HEK293T (cell line): ENCODE results near the gene POGK.

Experiments
- ARNT ChIP-seq: fragments of 450-650 bp; IDR thresholded peaks from 2 replicates; pipeline ENCODE4 v1.6.1; 2017; ENCODE audit warnings: mild to moderate bottlenecking
- BHLHE40 ChIP-seq: fragments of 450-650 bp; IDR thresholded peaks from 2 replicates; pipeline ENCODE4 v1.6.1; 2016; ENCODE audit warnings: mild to moderate bottlenecking, moderate library complexity, borderline replicate concordance
- ELF4 ChIP-seq: fragments of 450-650 bp; IDR thresholded peaks from 2 replicates; pipeline ENCODE4 v1.6.1; 2017; ENCODE audit warnings: antibody characterized with exemption
- FOXA1 ChIP-seq: fragments of 450-650 bp; IDR thresholded peaks from 2 replicates; pipeline ENCODE4 v1.6.1; 2016; ENCODE audit warnings: mild to moderate bottlenecking
- FOXK2 ChIP-seq: fragments of 450-650 bp; IDR thresholded peaks from 2 replicates; pipeline ENCODE4 v1.6.1; 2016; ENCODE audit warnings: mild to moderate bottlenecking
- FOXM1 ChIP-seq: fragments of 450-650 bp; IDR thresholded peaks from 2 replicates; pipeline ENCODE4 v1.6.1; 2017; ENCODE audit warnings: mild to moderate bottlenecking, borderline replicate concordance
- HDGF ChIP-seq: fragments of 450-650 bp; IDR thresholded peaks from 2 replicates; pipeline ENCODE4 v1.6.1; 2017; ENCODE audit warnings: antibody characterized with exemption, borderline replicate concordance
- L3MBTL2 ChIP-seq: fragments of 450-650 bp; conservative IDR thresholded peaks from 2 replicates; pipeline ENCODE4 v1.6.1; 2016; ENCODE audit warnings: mild to moderate bottlenecking
- NFRKB ChIP-seq: fragments of 450-650 bp; IDR thresholded peaks from 2 replicates; pipeline ENCODE4 v1.6.1; 2016; ENCODE audit warnings: mild to moderate bottlenecking, moderate library complexity
- PKNOX1 ChIP-seq: fragments of 450-650 bp; IDR thresholded peaks from 2 replicates; pipeline ENCODE4 v1.6.1; 2016
- SP1 ChIP-seq: fragments of 450-650 bp; IDR thresholded peaks from 2 replicates; pipeline ENCODE4 v1.6.1; 2017
- SUZ12 ChIP-seq: fragments of 450-650 bp; IDR thresholded peaks from 2 replicates; pipeline ENCODE4 v1.6.1; 2016; ENCODE audit warnings: mild to moderate bottlenecking
- TARDBP ChIP-seq: fragments of 450-650 bp; IDR thresholded peaks from 2 replicates; pipeline ENCODE4 v1.6.1; 2016
- ZNF384 ChIP-seq: fragments of 450-650 bp; IDR thresholded peaks from 2 replicates; pipeline ENCODE4 v1.6.1; 2016

- no peak for TF ChIP-seq FOXA1
- no peak for TF ChIP-seq HDGF
- TF ChIP-seq SP1: no peak
- TF ChIP-seq ZNF384: no peak
- no peak for TF ChIP-seq FOXM1
- no peak for TF ChIP-seq ARNT
- TF ChIP-seq NFRKB: no peak
- no peak for TF ChIP-seq TARDBP
- TF ChIP-seq SUZ12: no peak
- TF ChIP-seq BHLHE40: no peak
- no peak for TF ChIP-seq ELF4
- TF ChIP-seq PKNOX1: no peak
- no peak for TF ChIP-seq FOXK2
- TF ChIP-seq L3MBTL2: no peak
Observed at GRCh38 chr1:166843322-166843721, 4.0 kb downstream of the POGK start.
